ENCODE data around the gene PTPN13.
A peak's percentile ranks its signal among the peaks of the same experiment; 100 is the strongest.

PTPN13 gene, protein sequence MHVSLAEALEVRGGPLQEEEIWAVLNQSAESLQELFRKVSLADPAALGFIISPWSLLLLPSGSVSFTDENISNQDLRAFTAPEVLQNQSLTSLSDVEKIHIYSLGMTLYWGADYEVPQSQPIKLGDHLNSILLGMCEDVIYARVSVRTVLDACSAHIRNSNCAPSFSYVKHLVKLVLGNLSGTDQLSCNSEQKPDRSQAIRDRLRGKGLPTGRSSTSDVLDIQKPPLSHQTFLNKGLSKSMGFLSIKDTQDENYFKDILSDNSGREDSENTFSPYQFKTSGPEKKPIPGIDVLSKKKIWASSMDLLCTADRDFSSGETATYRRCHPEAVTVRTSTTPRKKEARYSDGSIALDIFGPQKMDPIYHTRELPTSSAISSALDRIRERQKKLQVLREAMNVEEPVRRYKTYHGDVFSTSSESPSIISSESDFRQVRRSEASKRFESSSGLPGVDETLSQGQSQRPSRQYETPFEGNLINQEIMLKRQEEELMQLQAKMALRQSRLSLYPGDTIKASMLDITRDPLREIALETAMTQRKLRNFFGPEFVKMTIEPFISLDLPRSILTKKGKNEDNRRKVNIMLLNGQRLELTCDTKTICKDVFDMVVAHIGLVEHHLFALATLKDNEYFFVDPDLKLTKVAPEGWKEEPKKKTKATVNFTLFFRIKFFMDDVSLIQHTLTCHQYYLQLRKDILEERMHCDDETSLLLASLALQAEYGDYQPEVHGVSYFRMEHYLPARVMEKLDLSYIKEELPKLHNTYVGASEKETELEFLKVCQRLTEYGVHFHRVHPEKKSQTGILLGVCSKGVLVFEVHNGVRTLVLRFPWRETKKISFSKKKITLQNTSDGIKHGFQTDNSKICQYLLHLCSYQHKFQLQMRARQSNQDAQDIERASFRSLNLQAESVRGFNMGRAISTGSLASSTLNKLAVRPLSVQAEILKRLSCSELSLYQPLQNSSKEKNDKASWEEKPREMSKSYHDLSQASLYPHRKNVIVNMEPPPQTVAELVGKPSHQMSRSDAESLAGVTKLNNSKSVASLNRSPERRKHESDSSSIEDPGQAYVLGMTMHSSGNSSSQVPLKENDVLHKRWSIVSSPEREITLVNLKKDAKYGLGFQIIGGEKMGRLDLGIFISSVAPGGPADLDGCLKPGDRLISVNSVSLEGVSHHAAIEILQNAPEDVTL (N-terminal part only)
- total RNA-seq: 60.8 to 124 reads per million in 2 donors

- peak; percentile 69 for DNase-seq
Measured at GRCh38 chr4:86593688-86594558, at the start of gene PTPN13. Gene PTPN13 (plus strand): TSS chr4:86594315. CDS start chr4:86635257, 40,942 bp downstream.

- no peak for DNase-seq
Measured at GRCh38 chr4:86547140-86547539, 47.0 kb upstream of the PTPN13 start.

DNA sequence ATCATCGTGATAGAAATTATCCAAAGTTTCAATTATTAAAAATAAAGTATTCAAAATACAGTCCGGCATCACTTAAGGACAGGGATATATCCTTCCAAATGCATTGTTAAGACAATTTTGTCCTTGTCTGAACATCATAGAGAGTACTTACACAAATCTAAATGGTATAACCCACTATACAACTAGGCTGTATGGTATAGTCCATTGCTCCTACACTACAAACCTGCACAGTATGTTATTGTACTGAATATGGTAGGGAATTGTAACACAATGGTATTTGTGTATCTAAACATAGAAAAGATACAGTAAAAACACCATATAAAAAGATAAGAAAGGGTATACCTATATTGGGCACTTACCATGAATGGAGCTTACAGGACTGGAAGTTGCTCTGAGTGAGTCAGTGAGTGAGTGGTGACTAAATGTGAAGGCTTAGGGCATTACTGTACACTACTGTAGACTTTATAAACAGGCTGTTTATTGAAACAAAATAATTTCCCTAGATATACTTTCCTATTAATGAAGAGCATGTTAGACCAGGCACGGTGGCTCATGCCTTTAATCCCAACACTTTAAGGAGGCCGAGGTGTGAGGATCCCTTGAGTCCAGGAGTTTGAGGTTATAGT is 44.8 kb upstream of the PTPN13 start:
- DNase-seq: no peak

DNA sequence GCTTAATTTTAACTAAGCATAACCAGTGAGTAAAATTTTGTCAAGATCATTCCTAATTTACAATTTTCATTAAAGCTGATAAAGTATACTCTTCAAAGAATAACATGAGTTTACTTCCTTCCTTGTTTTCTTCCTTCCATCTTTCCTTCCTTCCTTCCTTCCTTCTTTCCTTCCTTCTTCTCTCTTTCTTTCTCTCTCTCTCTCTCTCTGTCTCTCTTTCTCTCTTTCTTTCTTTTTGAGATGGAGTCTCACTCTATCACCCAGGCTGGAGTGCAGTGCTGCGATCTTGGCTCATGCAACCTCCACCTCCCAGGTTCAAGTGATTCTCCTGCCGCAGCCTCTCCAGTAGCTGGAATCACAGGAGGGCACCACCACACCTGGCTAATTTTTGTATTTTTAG is 42.7 kb upstream of the PTPN13 start:
- no peak for DNase-seq

DNA sequence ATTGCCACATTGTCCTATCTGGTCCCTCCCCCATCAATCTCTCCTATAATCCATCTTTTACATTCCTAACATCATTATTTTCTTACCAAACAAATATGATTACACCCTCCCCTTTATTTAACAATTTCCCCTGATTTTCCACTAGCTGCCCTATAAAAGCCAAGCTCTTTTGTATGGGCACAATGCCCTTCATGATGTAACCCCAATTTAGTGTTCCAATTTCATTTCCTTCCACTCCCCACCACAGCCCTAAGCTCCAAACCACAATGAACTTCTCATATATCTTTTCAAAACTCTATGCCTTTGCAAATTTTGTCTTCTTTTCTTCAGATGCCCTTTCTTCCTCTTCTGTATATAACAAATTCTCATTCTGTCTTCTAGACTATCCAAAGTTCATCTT is 39.5 kb upstream of the PTPN13 start:
- no peak for DNase-seq

DNA sequence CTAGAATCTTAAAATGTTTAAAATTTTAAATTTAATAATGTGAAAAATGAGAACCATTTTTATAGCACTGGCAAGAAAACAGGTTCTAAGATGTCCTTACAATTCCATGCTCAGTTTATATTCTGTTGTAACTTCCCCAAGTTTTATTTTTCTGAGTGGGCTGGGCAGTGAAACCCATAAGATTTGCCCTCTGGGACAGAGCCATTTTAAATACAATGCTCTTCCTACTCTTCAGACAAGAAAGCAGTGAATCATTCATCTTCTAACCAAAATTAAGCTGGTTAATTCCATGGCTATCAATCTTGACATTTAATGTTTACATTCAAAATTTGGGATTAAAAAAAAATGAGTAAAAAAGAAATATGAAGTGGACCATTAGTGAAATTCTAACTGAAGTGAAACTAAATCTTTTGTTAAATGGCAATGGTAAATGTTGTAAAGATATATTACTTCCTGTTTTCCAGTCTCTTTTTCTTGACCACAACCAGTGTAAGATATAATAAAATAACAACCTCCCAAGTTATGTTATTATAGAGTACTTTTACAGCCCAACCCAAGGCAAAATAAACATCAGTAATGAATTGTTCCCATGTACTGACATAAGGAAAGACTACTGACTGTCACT is 37.2 kb upstream of the PTPN13 start:
- DNase-seq: no peak

GRCh38 chr4:86557526-86557925 is 36.6 kb upstream of the PTPN13 start:
- no peak for DNase-seq

- DNase-seq: no peak
Measured at GRCh38 chr4:86558258-86558657, 35.9 kb upstream of the PTPN13 start.

DNA sequence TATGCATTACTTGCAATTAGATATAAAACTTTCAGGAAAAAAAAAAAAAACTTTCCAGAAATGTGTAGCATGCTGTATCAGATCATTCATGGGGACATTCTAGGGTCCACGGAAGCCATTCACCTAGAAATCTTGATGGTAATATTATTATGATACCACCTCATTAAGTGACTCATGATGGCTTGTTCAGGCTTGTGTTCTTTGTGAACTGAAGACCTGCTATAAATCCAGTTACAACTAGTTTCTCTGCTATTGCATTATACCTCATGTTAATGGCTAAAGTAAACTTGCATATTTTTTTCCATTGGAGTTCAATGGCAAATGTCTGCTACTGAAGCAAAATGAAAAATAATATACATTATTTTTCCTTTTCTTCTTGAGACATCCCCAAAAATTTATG is 35.3 kb upstream of the PTPN13 start:
- DNase-seq: no peak

GRCh38 chr4:86560447-86560846 is 33.7 kb upstream of the PTPN13 start:
- no peak for DNase-seq

GRCh38 chr4:86561256-86561655 is 32.9 kb upstream of the PTPN13 start:
- DNase-seq: no peak

- DNase-seq: no peak
Measured at GRCh38 chr4:86563416-86563815, 30.7 kb upstream of the PTPN13 start.

GRCh38 chr4:86564795-86565194 is 29.3 kb upstream of the PTPN13 start:
- no peak for DNase-seq

DNA sequence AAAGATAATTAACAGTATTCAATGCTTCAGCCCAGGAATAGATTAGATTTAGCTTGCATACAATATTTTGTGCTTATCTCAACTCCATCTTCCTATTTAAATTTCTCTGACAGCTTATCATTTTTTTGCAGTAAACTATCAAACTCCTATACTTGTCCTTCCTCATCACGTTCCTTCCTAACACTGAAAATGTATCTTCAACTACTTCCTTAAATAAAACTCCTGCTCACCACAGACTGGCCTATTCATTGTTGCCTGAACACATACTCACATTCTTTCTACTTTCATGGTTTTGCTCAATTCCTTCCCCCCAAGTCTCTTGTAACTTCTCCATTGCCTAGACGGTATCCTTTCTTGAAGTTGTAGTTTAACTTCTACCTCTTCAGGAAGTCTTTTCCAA is 28.5 kb upstream of the PTPN13 start:
- no peak for DNase-seq

DNA sequence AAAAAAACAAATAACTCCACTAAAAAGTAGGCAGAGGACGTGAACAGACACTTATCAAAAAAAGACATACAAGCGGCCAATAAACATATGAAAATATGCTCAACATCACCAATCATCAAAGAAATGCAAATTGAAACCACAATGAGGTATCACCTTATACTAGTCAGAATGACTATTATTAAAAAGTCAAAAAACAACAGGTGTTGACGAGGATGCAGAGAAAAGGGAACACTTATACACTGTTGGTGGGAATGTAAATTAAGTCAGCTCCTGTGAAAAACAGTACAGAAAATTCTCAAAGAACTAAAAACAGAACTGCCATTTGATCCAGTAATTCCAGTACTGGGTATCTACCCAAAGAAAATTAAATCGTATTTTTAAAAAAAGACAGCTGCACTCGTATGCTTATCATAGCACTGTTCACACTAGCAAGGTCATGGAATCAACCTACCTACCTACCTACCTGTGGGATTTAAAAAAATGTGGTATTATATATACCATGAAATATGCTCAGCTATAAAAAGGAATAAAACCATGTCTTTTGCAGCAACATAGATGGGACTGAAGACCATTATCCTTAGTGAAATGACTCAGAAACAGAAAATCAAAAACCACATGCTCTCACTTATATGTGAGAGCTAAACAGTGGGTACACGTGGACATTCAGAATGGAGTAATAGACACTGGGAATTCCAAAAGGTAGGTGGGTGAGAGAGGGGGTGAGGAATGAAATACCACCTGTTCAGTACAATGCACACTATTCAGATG is 24.8 kb upstream of the PTPN13 start:
- no peak for DNase-seq

- DNase-seq: no peak
Measured at GRCh38 chr4:86579941-86580340, 14.2 kb upstream of the PTPN13 start.

- DNase-seq: no peak
Measured at GRCh38 chr4:86582410-86582809, 11.7 kb upstream of the PTPN13 start.

GRCh38 chr4:86586160-86586572 is 7.9 kb upstream of the PTPN13 start:
- DNase-seq: no peak

- DNase-seq: no peak
Measured at GRCh38 chr4:86586626-86587380, 7.3 kb upstream of the PTPN13 start.
